Mesenteric fat pad (tissue), 1 donor: ENCODE data around the gene MYRIP. TPM values are rescaled to one million over a fixed set of nuclear protein-coding genes. Genes with fewer than 3 reads are reported as not detected.
"Not testable (repeated sequence)": the region's sequence is repeated elsewhere in the genome, so short reads cannot be mapped to it uniquely, and the experiment has no call there.

Experiments used
- DNase-seq: peaks from one replicate; pipeline ENCODE4 v3.0.0-alpha.2; 2020; ENCODE audit warnings: low spot score
- total RNA-seq: library from RNA; stranded (reverse); fragmentation: NEBNext Ultra II Directional; extraction: Animal tissue kit (Norgen Biotek cat#: 25700); gene quantifications from one replicate; pipeline ENCODE4 v1.2.1, GENCODE V29; 2021
- donor health status: DM: yes; HTN: yes; CAD: no.

Gene MYRIP
- total RNA-seq, 1 donor from 2014 or later, result 1.8 TPM

GRCh38 chr3:40078590-40078989 lies 269.2 kb downstream of the MYRIP start:
- DNase-seq, result no peak

GRCh38 chr3:40079203-40079846 lies 269.9 kb downstream of the MYRIP start:
- DNase-seq, result no peak

- no peak for DNase-seq
Measured at GRCh38 chr3:40079847-40080240, 270.4 kb downstream of the MYRIP start.

GRCh38 chr3:40083066-40083465 lies 273.7 kb downstream of the MYRIP start:
- DNase-seq, result no peak

- not testable (repeated sequence) for DNase-seq
Measured at GRCh38 chr3:40084424-40084823, 275.0 kb downstream of the MYRIP start.

GRCh38 chr3:40086890-40087883 lies 277.8 kb downstream of the MYRIP start:
- no peak for DNase-seq

- DNase-seq, result no peak
Measured at GRCh38 chr3:40088527-40089170, 279.2 kb downstream of the MYRIP start.

- DNase-seq, result no peak
Measured at GRCh38 chr3:40096661-40097111, 287.3 kb downstream of the MYRIP start.

GRCh38 chr3:40097131-40098117 lies 288.0 kb downstream of the MYRIP start:
- DNase-seq, result no peak

GRCh38 chr3:40098261-40098759 lies 288.9 kb downstream of the MYRIP start:
- DNase-seq, result no peak

- DNase-seq, result no peak
Measured at GRCh38 chr3:40099871-40100270, 290.5 kb downstream of the MYRIP start.

- DNase-seq, result no peak
Measured at GRCh38 chr3:40102182-40102581, 292.8 kb downstream of the MYRIP start.

- DNase-seq, result no peak
Measured at GRCh38 chr3:40103829-40104228, 294.4 kb downstream of the MYRIP start.

GRCh38 chr3:40104441-40104840 lies 295.0 kb downstream of the MYRIP start:
- no peak for DNase-seq

- DNase-seq, result no peak
Measured at GRCh38 chr3:40108643-40109042, 299.2 kb downstream of the MYRIP start.

- DNase-seq, result no peak
Measured at GRCh38 chr3:40109641-40110490, 300.5 kb downstream of the MYRIP start.

- DNase-seq, result no peak
Measured at GRCh38 chr3:40116478-40117177, 307.2 kb downstream of the MYRIP start.

- DNase-seq, result no peak
Measured at GRCh38 chr3:40118091-40118490, 308.7 kb downstream of the MYRIP start.
